H1 (cell line): ENCODE measurements around the gene MFAP5.

Experiments used
- CREB1 ChIP-seq: IDR thresholded peaks from 2 replicates; pipeline ENCODE4 v1.6.1; 2012; ENCODE audit warnings: inconsistent platforms
- EGR1 ChIP-seq: IDR thresholded peaks from 2 replicates; pipeline ENCODE4 v1.6.1; 2011; ENCODE audit warnings: low read depth, low read length, borderline replicate concordance
- EP300 ChIP-seq, 2 experiments: IDR thresholded peaks; 1 replicate in 1 of 2; 2 replicates in 1 of 2; pipeline ENCODE4 v1.6.1; 2011 to 2012; ENCODE audit warnings: low read depth in 2 of 2, low read length in 2 of 2, mild to moderate bottlenecking in 2 of 2, borderline replicate concordance in 1 of 2, inconsistent platforms in 1 of 2, moderate library complexity in 1 of 2
- EZH2 ChIP-seq: fragments of 200-600 bp; sonication (generic); IDR thresholded peaks from 2 replicates; pipeline ENCODE4 v1.7.1; 2012; ENCODE audit warnings: low read depth, mild to moderate bottlenecking, moderate library complexity, low read length, inconsistent platforms; ENCODE audit not compliant: severe bottlenecking
- JUN ChIP-seq: IDR thresholded peaks from 2 replicates; pipeline ENCODE4 v1.6.1; 2011; ENCODE audit warnings: low read depth, mild to moderate bottlenecking, improper control_type of control experiment, low read length
- KDM1A ChIP-seq: fragments of 200-600, 300-600 bp; sonication (generic); IDR thresholded peaks from 2 replicates; pipeline ENCODE4 v1.7.1; 2016; ENCODE audit warnings: mild to moderate bottlenecking, low read length, borderline replicate concordance
- TBP ChIP-seq: IDR thresholded peaks from 2 replicates; pipeline ENCODE4 v1.6.1; 2011; ENCODE audit warnings: low read depth, low read length, improper control_type of control experiment
- TF ChIP-seq, protein P1 (sequence below): IDR thresholded peaks from 2 replicates; pipeline ENCODE4 v1.6.1; 2011; ENCODE audit warnings: low read length, improper control_type of control experiment
- TF ChIP-seq, protein P2 (sequence below), 3 experiments: IDR thresholded peaks; 1 replicate in 2 of 3; 2 replicates in 1 of 3; pipeline versions ENCODE4 v1.5.1 to v1.6.1; 2011; ENCODE audit warnings: low read length in 3 of 3, mild to moderate bottlenecking in 3 of 3, inconsistent platforms in 2 of 3, low read depth in 1 of 3, moderate library complexity in 1 of 3; ENCODE audit not compliant: insufficient read depth in 1 of 3; ENCODE audit errors: control extremely low read depth in 1 of 3

- TF ChIP-seq TBP (no peak), JUN (no peak), EZH2 (no peak), KDM1A (no peak), CREB1 (no peak), EGR1 (no peak), EP300 (IDR thresholded peaks at IDR 0.05; ENCODE audit: borderline replicate concordance in 1 of 2, low read depth in 2 of 2, low read length in 2 of 2) (no peak)
- TF ChIP-seq, protein P1, sequence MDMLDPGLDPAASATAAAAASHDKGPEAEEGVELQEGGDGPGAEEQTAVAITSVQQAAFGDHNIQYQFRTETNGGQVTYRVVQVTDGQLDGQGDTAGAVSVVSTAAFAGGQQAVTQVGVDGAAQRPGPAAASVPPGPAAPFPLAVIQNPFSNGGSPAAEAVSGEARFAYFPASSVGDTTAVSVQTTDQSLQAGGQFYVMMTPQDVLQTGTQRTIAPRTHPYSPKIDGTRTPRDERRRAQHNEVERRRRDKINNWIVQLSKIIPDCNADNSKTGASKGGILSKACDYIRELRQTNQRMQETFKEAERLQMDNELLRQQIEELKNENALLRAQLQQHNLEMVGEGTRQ: no peak
- TF ChIP-seq, protein P2, sequence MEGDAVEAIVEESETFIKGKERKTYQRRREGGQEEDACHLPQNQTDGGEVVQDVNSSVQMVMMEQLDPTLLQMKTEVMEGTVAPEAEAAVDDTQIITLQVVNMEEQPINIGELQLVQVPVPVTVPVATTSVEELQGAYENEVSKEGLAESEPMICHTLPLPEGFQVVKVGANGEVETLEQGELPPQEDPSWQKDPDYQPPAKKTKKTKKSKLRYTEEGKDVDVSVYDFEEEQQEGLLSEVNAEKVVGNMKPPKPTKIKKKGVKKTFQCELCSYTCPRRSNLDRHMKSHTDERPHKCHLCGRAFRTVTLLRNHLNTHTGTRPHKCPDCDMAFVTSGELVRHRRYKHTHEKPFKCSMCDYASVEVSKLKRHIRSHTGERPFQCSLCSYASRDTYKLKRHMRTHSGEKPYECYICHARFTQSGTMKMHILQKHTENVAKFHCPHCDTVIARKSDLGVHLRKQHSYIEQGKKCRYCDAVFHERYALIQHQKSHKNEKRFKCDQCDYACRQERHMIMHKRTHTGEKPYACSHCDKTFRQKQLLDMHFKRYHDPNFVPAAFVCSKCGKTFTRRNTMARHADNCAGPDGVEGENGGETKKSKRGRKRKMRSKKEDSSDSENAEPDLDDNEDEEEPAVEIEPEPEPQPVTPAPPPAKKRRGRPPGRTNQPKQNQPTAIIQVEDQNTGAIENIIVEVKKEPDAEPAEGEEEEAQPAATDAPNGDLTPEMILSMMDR (IDR thresholded peaks at IDR 0.05; ENCODE audit: control extremely low read depth in 1 of 3, insufficient read depth in 1 of 3, low read depth in 1 of 3, low read length in 3 of 3): no peak
Measured at GRCh38 chr12:8661751-8662150, 875 bp downstream of the MFAP5 start.
